Neutrophil (primary cell): ENCODE measurements around the gene RAPGEF1.

Experiments
- H3K27ac ChIP-seq: fragments of 200-600 bp; sonication (generic); 2 replicates; pipeline ENCODE4 v1.5.1; 2016; ENCODE audit warnings: mild to moderate bottlenecking, moderate library complexity
- H3K27me3 ChIP-seq: fragments of 200-600 bp; sonication (generic); 2 replicates; pipeline ENCODE4 v1.6.0; 2016; ENCODE audit warnings: mild to moderate bottlenecking
- H3K36me3 ChIP-seq: fragments of 200-600 bp; sonication (generic); 2 replicates; pipeline ENCODE4 v1.5.1; 2017
- H3K4me1 ChIP-seq, 2 experiments: fragments of 200-600 bp in 1 of 2; sonication (generic) in 1 of 2; 1 replicate in 1 of 2; 2 replicates in 1 of 2; pipeline versions ENCODE4 v1.5.1 to v1.6.1; 2013 to 2016; ENCODE audit warnings: low read depth in 1 of 2, low read length in 1 of 2, mild to moderate bottlenecking in 1 of 2, moderate library complexity in 1 of 2; ENCODE audit not compliant: control insufficient read depth in 1 of 2, insufficient read depth in 1 of 2
- H3K4me3 ChIP-seq, 2 experiments: fragments of 200-600 bp in 1 of 2; sonication (generic) in 1 of 2; 1 replicate in 1 of 2; 2 replicates in 1 of 2; pipeline ENCODE4 v1.5.1; 2013 to 2016; ENCODE audit warnings: low read depth in 1 of 2, low read length in 1 of 2, mild to moderate bottlenecking in 1 of 2, moderate library complexity in 1 of 2
- H3K9me3 ChIP-seq: fragments of 200-600 bp; sonication (generic); 2 replicates; pipeline ENCODE4 v1.5.1; 2016
- TF ChIP-seq, protein P1 (sequence below): fragments of 200-600 bp; sonication (generic); IDR thresholded peaks from 2 replicates; pipeline ENCODE4 v1.5.1; 2016; ENCODE audit warnings: antibody characterized with exemption

Gene RAPGEF1

GRCh38 chr9:131735238-131736128, 4.4 kb downstream of the RAPGEF1 start:
- TF ChIP-seq, protein P1, sequence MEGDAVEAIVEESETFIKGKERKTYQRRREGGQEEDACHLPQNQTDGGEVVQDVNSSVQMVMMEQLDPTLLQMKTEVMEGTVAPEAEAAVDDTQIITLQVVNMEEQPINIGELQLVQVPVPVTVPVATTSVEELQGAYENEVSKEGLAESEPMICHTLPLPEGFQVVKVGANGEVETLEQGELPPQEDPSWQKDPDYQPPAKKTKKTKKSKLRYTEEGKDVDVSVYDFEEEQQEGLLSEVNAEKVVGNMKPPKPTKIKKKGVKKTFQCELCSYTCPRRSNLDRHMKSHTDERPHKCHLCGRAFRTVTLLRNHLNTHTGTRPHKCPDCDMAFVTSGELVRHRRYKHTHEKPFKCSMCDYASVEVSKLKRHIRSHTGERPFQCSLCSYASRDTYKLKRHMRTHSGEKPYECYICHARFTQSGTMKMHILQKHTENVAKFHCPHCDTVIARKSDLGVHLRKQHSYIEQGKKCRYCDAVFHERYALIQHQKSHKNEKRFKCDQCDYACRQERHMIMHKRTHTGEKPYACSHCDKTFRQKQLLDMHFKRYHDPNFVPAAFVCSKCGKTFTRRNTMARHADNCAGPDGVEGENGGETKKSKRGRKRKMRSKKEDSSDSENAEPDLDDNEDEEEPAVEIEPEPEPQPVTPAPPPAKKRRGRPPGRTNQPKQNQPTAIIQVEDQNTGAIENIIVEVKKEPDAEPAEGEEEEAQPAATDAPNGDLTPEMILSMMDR, result no peak
- no peaks in the 10 kb centered on the region for H3K9me3 ChIP-seq
- H3K4me1 ChIP-seq, result peaks cover 61 to 82% of the 10 kb centered on the region in 2 experiments
- no peaks in the 10 kb centered on the region for H3K27me3 ChIP-seq
- no peaks in the 10 kb centered on the region for H3K36me3 ChIP-seq
- H3K27ac ChIP-seq, result peak overlapping the region; percentile 79
- peak overlapping the region in 1 of 2 experiments; percentile 46 for H3K4me3 ChIP-seq

GRCh38 chr9:131734781-131735180, 5.1 kb downstream of the RAPGEF1 start:
- Histone ChIP-seq H3K36me3 (no peaks in the 10 kb centered on the region), H3K4me3 (peak overlapping the region in 1 of 2 experiments; percentile 46), H3K27ac (peak overlapping the region; percentile 79), H3K4me1 (peaks cover 61 to 78% of the 10 kb centered on the region in 2 experiments), H3K27me3 (no peaks in the 10 kb centered on the region), H3K9me3 (no peaks in the 10 kb centered on the region)
- TF ChIP-seq, protein P1, result no peak

- Histone ChIP-seq H3K9me3 (no peaks in the 10 kb centered on the region), H3K27ac (peak overlapping the region; percentile 79), H3K4me3 (peak overlapping the region in 1 of 2 experiments; percentile 46), H3K36me3 (no peaks in the 10 kb centered on the region), H3K4me1 (peaks cover 61 to 83% of the 10 kb centered on the region in 2 experiments), H3K27me3 (no peaks in the 10 kb centered on the region)
- TF ChIP-seq, protein P1, result no peak
Measured at GRCh38 chr9:131734165-131734610, 5.7 kb downstream of the RAPGEF1 start.

DNA sequence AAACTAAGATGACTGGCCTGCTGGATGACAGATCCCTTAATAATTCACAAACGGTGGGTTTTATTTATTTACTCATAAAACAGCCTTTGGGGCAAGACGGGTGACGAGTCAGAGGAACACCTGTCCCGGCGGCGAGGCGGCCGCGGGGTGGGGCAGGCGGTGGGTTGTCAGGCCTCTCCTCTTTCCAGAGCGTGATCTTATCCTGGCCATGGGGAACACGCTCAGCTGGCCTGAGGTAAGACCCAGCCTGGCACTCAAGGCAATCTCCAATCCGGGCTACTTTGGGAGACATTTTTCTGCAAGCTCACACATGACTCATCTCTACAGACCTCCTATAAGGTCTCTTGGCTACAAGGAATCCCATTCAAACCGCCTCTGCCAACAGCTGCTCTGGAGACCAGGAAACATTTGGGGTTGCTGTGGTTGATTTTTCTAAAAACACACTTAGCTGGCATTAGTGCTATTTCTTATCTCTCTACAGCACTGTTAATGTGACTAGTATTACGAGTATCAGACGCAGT, 6.3 kb downstream of the RAPGEF1 start:
- Histone ChIP-seq H3K27me3 (no peaks in the 10 kb centered on the region), H3K4me3 (peak overlapping the region in 1 of 2 experiments; percentile 46), H3K27ac (peak overlapping the region; percentile 79), H3K4me1 (peaks cover 60 to 83% of the 10 kb centered on the region in 2 experiments), H3K9me3 (no peaks in the 10 kb centered on the region), H3K36me3 (no peaks in the 10 kb centered on the region)
- TF ChIP-seq, protein P1, result no peak

GRCh38 chr9:131732636-131733289, 7.1 kb downstream of the RAPGEF1 start:
- TF ChIP-seq, protein P1, result no peak
- H3K36me3 ChIP-seq, result no peaks in the 10 kb centered on the region
- H3K27ac ChIP-seq, result peak overlapping the region; percentile 79
- H3K27me3 ChIP-seq, result no peaks in the 10 kb centered on the region
- H3K9me3 ChIP-seq, result no peaks in the 10 kb centered on the region
- H3K4me1 ChIP-seq, result peaks cover 61 to 82% of the 10 kb centered on the region in 2 experiments
- H3K4me3 ChIP-seq, result peak overlapping the region in 1 of 2 experiments; percentile 46
